Sciatic nerve (tissue), 2 donors: Measurements from ENCODE around the gene RAB3IL1. TPM values are rescaled to one million over a fixed set of nuclear protein-coding genes. Genes with fewer than 3 reads are reported as not detected.

Source experiments
- ATAC-seq: fragments of 200-7000 bp; cut with Tn5 transposase; one replicate; pipeline ENCODE4 v1.9.1; 2020; ENCODE audit warnings: mild to moderate bottlenecking, moderate library complexity
- DNase-seq: peaks from one replicate; pipeline ENCODE4 v3.0.0-alpha.2; 2020; ENCODE audit warnings: low spot score
- intact Hi-C: fragments of 100-400 bp; cut with DNase I; formaldehyde crosslinking; loops from one replicate; pipeline ENCODE4 v1.14.2; 2022
- total RNA-seq: library from RNA; stranded (reverse); fragmentation: NEBNext Ultra II Directional; extraction: Animal tissue kit (Norgen Biotek cat#: 25700); gene quantifications from one replicate; pipeline ENCODE4 v1.2.1, GENCODE V29; 2021
- donor health status: DM: no; HTN: no; CAD: no.
- donor health status: DM: no; HTN: no; CAD: no.

The RAB3IL1 gene
- total RNA-seq, 1 donor from 2014 or later, result 70.5 TPM

DNA sequence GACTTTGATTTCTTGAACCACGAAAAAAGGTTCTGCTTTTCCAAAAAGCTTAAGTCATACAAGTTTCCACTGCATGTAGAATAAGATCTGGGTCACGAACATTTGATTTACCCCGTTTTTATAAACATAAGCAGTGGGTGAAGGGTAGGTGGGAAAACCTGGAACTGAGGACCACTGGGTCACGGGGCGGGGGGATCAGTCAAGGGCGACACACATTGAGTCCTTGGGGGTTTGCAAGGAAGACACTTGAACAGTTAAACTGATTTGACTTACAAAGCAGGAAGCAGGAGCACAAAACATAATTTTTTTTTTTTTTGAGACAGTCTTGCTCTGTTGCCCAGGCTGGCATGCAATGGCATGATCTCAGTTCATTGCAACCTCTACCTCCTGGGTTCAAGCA, 36.9 kb downstream of the RAB3IL1 start:
- DNase-seq (no peak), ATAC-seq (no peak)
- intact Hi-C loops, result loop anchor here (10.0 kb wide), 1 partner anchor 76 kb away; no protein-coding TSS in a partner anchor

DNA sequence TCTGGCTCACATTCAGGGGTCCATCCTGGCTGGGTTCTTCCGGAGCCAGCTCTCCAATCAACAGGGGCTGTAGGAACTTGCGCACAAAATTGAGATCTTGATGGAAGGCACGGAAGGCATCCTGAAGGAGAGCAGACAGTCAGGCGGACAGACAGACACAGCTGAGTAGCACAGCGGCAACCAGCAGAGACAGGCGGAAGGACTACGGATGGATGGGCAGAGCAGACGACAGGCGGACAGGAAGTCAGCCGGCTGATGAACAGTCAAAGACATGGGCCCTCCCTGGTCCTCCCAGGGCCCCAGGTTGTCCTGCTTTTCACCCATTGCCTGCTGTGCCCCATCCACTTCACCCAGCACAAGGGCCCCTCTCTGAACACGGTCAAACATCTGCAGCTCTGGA, 37.3 kb downstream of the RAB3IL1 start:
- DNase-seq (no peak), ATAC-seq (no peak)
- intact Hi-C loops, result loop anchor here (10.0 kb wide), 1 partner anchor 75 kb away; no protein-coding TSS in a partner anchor

DNA sequence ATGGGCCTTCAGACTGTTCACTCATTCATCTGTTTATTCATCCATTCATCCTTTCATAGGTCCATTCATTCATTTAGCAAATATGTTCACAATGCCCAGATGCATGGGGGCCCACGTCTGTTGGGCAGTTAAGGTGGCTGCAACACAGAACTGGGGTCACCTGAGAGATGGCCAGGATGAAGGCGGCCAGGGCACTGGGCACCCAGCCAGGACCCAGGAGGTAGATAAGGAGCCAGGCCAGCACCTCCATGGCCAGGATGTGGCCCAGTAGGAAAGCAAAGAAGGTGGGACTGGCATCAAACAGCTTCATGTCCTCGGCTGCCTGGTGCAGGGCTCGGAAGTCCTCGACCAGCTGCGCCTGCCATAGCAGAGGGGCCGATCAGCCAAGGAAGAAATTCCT, 38.2 kb downstream of the RAB3IL1 start:
- DNase-seq (no peak), ATAC-seq (no peak)
- intact Hi-C loops, result no loop called here

DNA sequence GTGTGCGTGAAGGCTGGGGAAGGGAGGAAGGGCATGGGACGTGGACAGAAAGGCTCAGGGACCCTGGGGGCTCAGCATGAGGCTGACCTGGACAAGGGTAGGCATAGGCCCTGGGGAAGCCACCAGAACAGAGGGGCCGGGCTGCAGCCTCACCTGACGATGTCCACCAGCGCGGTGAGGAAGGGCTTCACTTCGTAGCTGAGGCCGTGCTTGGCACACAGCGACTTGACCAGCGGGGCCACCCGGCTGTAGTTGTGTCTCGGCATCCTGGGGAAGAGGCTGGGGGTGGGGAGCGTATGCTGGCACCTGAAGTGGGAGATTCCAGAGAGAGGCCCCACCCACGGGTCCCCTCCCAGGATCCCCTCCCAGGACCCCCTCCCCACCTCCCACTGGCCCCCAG, 41.7 kb downstream of the RAB3IL1 start:
- DNase-seq (no peak), ATAC-seq (no peak)
- intact Hi-C loops, result no loop called here

DNA sequence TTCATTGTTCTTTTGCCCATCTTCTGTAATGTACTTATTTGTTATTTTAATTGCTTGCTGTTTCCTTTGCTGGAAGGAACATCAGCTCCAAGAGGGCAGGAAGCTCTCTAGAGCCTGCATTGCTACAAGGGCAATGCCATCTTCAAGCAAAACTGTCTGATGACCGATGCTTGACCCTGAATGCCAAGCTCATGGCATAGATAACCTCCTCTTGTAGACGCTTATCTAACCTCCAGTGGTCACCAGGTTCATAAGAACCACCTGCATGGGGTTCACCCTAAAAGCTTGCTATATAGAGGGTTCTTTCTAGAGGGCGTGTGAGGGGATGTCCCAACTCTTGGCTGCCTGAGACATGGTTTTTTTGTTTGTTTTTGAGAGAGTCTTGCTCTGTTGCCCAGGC, 42.5 kb downstream of the RAB3IL1 start:
- DNase-seq (no peak), ATAC-seq (no peak)
- intact Hi-C loops, result no loop called here

DNA sequence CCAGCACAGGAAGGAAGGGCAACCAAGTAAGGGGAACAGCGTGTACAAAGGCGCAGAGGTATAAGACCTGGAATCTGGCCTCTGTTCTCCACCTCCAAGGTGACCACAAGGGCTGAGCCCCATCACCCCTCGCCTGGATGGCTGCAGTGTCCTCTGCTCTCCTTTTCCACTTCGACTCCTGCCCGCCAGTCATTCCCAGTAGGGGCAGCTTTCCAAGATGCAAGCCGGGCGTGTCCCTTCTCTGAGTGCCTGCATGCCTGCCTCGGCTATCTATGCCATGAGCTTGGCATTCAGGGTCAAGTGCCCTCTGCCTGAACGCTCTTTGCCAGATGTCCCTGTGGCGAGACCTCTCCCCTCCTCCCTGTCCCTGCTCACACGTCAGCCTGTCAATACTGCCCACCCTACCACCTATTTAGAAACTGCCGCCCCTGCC, 43.0 kb downstream of the RAB3IL1 start:
- ATAC-seq (no peak), DNase-seq (no peak)
- intact Hi-C loops, result no loop called here

DNA sequence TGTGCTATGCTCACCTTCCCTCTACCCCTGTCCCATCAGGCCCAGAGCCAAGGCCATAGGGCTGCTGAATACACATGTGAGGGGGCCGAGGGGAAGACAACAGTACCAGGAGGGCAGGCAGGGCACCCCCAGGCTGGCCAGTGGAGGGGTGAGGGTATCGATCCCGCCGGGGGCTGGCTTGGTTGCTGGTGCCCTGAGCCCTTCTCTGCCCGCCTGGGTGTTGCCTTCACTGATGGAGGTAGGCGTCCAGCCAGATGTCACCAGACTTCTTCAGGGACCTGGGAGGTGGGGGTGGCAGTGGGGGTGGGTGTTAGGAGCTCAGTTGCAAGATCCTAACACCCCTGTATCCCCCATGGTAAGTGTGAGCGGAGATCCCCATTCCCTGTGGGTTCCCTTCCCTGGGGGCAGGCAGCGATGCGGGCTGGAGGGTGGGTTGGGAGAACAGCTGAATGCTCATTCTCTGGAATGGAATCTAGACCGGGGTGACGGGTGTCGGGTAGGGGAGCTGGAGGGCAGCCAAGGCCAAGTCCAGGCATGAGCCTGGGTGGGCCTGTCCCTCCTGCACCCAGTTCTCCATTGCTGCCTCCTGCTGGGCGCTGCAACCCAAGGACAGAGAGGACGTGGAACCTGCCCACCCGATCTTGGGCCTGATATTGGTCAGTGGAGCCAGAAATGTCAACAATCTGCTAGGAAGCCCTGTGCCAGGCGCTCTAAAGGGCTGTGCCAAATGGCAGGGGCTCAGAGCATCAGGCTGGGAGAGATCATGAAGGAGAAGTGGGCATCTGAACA, 43.6 kb downstream of the RAB3IL1 start:
- intact Hi-C loops, result no loop called here
- ATAC-seq, result no peak
- no peak for DNase-seq

DNA sequence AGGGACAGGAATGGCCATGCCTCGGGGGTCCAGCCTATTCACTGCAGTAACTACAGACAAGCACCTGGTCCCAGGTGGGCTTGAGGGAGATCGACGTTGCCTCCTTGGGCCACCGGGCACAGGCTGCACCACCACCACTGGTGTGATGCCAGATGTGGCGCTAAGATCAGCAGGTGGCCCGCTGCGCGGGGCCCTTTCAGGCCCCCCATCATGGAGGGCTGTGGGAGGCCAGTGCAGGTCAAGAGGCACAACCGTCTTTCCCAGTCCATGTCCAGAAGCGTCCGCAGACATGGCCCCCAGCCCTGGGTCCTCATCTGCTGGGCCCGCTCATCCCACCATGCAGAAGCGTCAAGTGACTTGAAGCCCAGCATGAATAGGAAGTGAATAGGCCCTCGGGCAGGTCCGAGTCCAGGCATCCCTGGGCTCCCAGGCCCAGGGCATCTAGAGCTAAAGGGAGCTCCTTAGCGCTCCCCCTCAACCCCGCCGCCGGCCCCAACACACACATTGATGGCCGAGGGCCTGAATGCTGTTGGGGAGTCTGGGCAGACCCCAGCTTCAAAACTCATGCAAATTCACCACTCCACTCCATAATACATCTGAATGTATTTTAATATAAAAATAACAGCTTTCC, 44.3 kb downstream of the RAB3IL1 start:
- DNase-seq, result no peak
- intact Hi-C loops, result no loop called here
- ATAC-seq, result no peak

DNA sequence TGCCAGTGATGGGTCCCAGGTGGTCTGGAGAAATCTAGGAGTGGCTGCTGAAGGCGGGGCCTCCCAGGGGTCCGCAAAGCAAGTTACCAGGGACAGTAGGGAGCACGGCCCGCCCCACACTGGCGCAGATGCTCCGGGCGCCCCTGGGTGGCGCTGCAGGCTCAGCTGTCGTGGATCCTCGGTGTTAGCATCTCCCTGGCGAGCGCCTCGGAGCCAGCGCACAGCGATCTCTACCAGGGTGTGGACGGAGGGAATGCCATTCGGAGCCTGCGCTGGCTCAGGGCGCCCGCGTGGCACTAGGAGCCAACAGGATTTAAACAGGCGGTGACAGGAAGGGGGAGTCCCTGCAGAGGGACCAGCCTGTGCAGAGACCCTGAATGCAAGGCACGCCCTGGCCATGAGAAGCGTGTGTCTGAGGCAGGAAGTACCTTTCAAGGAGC, 46.2 kb downstream of the RAB3IL1 start:
- intact Hi-C loops, result no loop called here
- ATAC-seq (peak; percentile 95), DNase-seq (peak; percentile 90)

DNA sequence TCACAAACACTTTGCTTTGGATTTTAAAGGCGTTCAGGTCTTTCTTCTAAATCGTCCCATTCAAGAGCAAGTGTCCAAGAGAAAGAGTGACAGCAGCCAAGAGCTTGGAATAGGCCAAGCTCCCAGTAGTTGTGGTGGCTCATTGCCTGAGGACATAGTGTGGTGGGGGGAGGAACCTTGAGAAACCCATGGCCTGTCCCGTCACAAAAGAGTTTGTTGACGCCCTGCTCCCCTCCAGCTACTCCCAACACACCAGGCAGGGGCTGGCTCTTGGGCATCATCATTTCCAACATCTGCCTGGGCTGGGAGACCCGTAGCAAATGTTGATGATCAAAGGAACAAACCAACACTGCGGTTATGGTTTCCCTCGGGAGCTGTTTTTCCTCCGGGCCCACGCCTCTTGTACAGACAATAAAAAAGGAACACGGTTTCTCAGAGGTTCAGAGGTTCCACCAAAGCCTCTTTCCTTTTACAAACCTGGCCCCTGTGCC, 46.8 kb downstream of the RAB3IL1 start:
- peak; percentile 45 for ATAC-seq
- intact Hi-C loops, result no loop called here
- no peak for DNase-seq

DNA sequence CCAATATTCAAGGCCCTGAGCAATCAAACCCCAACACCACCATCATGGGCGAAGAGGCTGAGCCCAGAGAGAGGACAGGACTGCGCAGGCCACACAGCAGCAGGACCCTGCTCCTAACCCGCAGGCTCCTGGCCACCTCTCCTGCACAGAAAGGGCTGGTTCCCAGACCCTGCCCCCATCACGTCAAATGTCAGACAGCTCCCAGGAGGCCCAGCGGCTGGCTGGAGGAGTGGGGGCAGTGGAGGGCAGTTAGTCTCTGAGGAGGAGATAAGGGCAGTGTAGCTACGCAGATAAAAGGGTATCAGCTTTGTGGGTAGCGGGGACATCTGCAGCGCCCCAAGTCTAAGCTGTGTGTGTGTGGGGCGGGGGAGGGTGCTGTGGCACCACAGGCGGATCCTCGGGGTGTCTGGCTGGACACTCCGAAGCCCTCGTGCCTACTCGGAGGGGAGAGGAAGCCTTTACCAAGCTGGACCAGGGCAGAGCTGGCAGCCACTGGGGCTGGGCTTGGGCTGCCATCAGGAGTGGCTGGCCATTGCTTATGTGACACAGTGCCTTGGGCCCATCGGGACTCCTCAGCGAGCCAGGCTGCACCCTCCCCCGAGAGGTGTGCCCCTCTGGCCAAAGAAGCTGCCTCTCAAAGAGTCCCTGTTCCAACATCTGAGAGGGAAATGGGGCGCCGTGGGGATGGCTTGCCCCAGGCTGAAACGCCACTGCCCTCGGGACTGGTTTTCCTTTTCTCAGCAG, 47.5 kb downstream of the RAB3IL1 start:
- intact Hi-C loops, result no loop called here
- DNase-seq, result no peak
- ATAC-seq, result no peak

DNA sequence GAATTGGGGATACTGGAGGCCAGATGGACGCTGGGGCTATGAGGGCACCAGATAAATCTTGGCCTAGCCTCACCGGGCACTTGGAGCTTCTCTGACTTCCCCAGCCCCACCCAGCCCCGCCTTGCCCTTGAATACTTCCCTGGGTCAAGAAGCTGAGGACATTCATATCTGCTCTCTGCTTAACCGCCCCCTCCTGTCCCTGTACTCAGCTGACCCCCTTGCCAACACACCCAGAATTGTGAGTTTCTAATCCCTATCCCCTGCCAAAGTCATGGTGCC, 48.0 kb downstream of the RAB3IL1 start:
- ATAC-seq (no peak), DNase-seq (no peak)
- intact Hi-C loops, result no loop called here

DNA sequence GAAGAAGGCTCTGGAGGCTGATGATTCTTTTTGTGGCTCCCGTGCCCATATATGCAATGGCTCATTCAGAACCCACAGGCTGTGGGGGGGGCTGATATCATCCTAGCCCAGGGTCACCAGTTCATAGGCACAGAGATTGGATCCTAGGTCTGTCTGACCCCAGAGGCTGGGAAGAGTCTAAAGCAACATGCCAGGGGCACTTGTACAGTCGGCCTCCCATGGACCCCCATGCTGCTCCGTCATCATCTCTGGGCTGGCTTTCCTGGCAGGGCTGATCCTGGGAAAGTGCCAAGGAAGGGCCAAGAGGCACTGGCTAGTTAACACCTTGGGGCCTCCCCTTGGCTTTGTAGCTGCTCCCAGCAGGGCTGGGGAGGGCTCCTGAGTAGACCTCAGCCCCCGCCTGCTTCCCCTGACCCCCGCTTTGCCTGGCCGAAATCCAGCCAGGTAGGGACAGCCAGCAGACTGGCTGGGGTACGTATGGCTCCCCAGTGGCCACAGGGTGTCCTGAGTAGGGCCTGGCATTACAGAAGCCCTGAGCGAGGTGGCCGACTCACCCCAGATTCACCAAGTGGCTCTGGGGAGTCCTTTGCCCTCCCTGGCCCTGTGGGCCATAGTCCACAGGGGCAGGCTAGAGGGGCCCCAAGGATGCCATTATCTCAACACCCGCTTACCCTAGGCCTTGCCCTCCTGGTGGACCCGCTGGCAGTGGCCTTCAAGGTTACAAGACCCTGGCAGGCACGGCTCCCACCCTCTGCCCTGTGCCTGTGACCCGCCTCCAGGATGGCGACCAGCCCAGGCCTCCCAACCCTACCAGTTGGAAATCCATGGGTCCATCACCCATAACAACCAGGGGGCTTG, 48.6 kb downstream of the RAB3IL1 start:
- DNase-seq (no peak), ATAC-seq (no peak)
- intact Hi-C loops, result no loop called here

DNA sequence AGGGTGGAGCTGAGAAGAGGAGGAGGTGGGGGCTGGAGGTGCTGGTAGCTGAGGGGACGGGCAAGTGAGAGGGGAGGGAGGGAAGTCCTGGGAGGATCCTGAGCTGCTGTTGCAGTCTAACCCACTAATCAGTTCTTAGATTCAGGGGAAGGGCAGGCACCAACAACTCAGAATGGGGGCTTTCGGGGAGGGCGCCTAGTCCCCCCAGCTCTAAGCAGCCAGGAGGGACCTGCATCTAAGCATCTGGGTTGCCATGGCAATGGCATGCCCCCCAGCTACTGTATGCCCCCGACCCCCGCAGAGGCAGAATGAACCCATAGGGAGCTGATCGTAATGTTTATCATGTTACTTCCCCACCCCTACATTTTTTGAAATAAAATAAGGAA, 50.4 kb downstream of the RAB3IL1 start:
- no peak for ATAC-seq
- DNase-seq, result no peak
- intact Hi-C loops, result no loop called here

DNA sequence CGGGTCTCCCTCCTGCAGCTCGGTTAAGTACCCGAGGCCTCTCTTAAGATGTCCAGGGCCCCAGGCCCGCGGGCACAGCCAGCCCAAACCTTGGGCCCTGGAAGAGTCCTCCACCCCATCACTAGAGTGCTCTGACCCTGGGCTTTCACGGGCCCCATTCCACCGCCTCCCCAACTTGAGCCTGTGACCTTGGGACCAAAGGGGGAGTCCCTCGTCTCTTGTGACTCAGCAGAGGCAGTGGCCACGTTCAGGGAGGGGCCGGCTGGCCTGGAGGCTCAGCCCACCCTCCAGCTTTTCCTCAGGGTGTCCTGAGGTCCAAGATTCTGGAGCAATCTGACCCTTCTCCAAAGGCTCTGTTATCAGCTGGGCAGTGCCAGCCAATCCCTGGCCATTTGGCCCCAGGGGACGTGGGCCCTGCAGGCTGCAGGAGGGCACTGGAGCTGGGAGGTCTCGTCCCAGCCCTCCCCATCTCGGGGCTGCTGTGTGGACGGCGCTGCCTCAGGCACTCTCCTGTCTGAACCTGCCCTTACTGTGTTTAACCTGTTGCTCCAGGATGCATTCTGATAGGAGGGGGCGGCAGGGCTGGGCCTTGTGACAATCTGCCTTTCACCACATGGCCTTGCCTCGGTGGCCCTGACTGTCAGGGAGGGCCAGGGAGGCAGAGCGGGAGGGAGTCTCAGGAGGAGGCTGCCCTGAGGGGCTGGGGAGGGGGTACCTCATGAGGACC, 51.0 kb downstream of the RAB3IL1 start:
- DNase-seq (no peak), ATAC-seq (no peak)
- intact Hi-C loops, result no loop called here

DNA sequence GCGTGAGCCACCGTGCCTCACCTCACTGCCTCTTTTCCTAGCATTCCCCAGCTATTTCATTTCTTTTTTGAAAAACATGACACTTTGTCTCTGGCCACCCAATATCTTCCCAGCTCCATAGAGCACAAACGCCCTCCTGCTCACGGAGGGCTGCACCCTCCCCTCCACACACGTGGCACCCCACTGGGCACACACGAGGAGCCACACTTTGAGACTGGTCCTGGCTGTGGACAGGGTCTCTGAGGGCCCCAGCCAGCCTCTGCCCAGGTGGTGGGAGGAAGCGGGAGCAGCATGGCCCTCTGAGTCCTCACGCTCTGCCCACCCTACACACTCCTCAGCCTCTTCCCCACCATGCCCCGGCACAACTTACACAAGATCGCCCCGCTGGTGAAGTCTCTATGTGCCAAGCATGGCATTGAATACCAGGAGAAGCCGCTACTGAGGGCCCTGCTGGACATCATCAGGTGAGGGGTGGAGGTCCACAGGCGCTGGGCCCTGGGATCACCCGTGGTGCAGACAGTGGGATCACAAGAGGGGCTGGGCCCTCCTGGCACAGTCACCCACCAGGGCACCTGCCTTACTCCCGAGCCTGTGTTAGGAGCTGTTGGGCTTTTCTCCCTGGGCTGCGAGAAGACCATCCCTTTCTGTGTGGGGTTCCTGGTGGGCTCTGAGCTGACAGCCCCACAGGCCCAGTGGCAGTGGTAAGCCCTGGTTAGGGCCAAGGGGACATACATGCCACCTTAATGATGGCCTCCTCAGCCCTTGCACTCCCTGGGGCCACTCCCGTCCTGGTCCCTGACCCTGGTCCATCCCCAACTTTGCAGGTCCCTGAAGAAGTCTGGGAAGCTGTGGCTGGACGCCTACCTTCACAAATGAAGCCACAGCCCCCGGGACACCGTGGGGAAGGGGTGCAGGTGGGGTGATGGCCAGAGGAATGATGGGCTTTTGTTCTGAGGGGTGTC, 52.3 kb downstream of the RAB3IL1 start:
- intact Hi-C loops, result no loop called here
- no peak for ATAC-seq

DNA sequence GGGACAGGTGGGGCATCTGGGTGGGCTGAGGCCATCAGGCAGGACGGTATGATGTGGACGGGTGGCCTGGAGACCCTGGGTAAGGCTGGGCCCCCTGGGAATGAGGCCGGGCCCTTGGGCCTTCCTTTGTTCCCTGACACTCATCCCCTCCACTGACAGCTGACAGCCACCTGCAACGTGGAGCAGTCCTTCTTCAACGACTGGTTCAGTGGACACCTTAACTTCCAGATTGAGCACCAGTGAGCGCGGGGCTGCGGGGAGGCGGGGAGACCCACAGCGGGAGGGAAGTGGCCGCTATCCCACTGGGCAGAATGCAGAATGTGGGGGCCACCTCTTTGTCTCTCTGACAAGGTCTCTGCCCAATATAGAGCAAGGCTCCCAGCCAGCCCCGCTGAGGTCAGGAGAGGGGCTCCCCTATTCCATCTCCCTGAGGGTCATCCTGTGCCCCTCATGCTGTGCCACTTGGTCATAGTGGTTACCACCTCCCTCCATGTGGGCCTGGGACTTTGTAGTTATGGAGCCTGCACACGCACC, 53.8 kb downstream of the RAB3IL1 start:
- intact Hi-C loops, result no loop called here
- no peak for ATAC-seq

More for the DNA sequence above, 52.3 kb downstream of the RAB3IL1 start:
- DNase-seq, result no peak

More for the DNA sequence above, 53.8 kb downstream of the RAB3IL1 start:
- DNase-seq, result no peak
